Natural killer cell (primary cell): ENCODE results near the gene RBBP8NL. TPM values are rescaled to one million over a fixed set of nuclear protein-coding genes. Genes with fewer than 3 reads are reported as not detected.

Source experiments
- ATAC-seq, 3 donors: fragments of 150-1000 bp in 2 of 3; fragments of 200-7000 bp in 1 of 3; cut with Tn5 transposase; 1 replicate in 1 of 3; 2 replicates in 2 of 3; pipeline ENCODE4 v1.10.0; 2021; ENCODE audit warnings: mild to moderate bottlenecking in 2 of 3, moderate library complexity in 2 of 3
- DNase-seq, 2 donors: peaks; one replicate each; pipeline versions ENCODE4 v3.0.0 to v3.0.0-alpha.2; 2013 to 2021; ENCODE audit warnings: mixed read lengths in 1 of 2
- H3K27ac ChIP-seq: one replicate; pipeline ENCODE4 v1.5.1; 2013; ENCODE audit warnings: mild to moderate bottlenecking, low read length
- H3K27me3 ChIP-seq: one replicate; pipeline ENCODE4 v1.6.1; 2013; ENCODE audit warnings: low read length; ENCODE audit not compliant: control insufficient read depth, insufficient read depth
- H3K36me3 ChIP-seq: one replicate; pipeline ENCODE4 v1.6.1; 2013; ENCODE audit warnings: low read length; ENCODE audit not compliant: control insufficient read depth, insufficient read depth
- H3K4me1 ChIP-seq: one replicate; pipeline ENCODE4 v1.6.1; 2013; ENCODE audit warnings: low read length; ENCODE audit not compliant: control insufficient read depth, insufficient read depth
- H3K4me3 ChIP-seq: one replicate; pipeline ENCODE4 v1.5.1; 2013; ENCODE audit warnings: low read length
- H3K9me3 ChIP-seq: one replicate; pipeline ENCODE4 v1.6.1; 2013; ENCODE audit warnings: low read length; ENCODE audit not compliant: control insufficient read depth, insufficient read depth
- H3K27ac Mint-ChIP-seq, 2 donors: one replicate each; pipeline ENCODE4 v1.8.0; 2022; ENCODE audit warnings: mild to moderate bottlenecking in 2 of 2, mixed read lengths in 2 of 2, moderate library complexity in 1 of 2
- H3K27me3 Mint-ChIP-seq, 2 donors: one replicate each; pipeline ENCODE4 v1.8.0; 2022; ENCODE audit warnings: low read depth in 2 of 2, mixed read lengths in 2 of 2
- H3K36me3 Mint-ChIP-seq: one replicate; pipeline ENCODE4 v1.8.0; 2022; ENCODE audit warnings: mixed read lengths
- H3K4me1 Mint-ChIP-seq, 2 donors: one replicate each; pipeline ENCODE4 v1.8.0; 2022; ENCODE audit warnings: mixed read lengths in 2 of 2
- H3K4me3 Mint-ChIP-seq: one replicate; pipeline ENCODE4 v1.8.0; 2022; ENCODE audit warnings: mild to moderate bottlenecking, moderate library complexity, mixed read lengths
- H3K9me3 Mint-ChIP-seq, 2 donors: one replicate each; pipeline ENCODE4 v1.8.0; 2022; ENCODE audit warnings: mixed read lengths in 2 of 2
- CTCF ChIP-seq: fragments of 200-600 bp; IDR thresholded peaks from one replicate; pipeline ENCODE4 v1.8.0; 2022; ENCODE audit warnings: antibody characterized with exemption
- WGBS: methylation state at CpG from one replicate; pipeline ENCODE4 v1.1.7; 2013; ENCODE audit warnings: missing lambda C conversion rate; ENCODE audit not compliant: insufficient coverage; 5-methylcytosine and 5-hydroxymethylcytosine counted together
- intact Hi-C: fragments of 100-400 bp; cut with micrococcal nuclease; formaldehyde crosslinking; loops from one replicate; pipeline ENCODE4 v1.14.2; 2022
- total RNA-seq, 4 donors: library from RNA; stranded (reverse); fragments of 120-200 nt in 1 of 4; gene quantifications; one replicate each; pipeline versions ENCODE4 v1.2.3 to v1.2.4, GENCODE V29; 2013 to 2022

Gene RBBP8NL
- total RNA-seq, 3 donors from 2014 or later (not counting 1 experiment from before 2014, with no cell fraction given), result not detected

GRCh38 chr20:62458275-62459251 lies 31.2 kb upstream of the RBBP8NL start:
- no peaks in the 10 kb centered on the region for H3K4me1 ChIP-seq
- no peak overlapping the region for H3K27ac ChIP-seq
- no peak for ATAC-seq
- no peak for TF ChIP-seq CTCF
- WGBS, result 69% methylated on average over 41 of the region's 41 CpGs
- Mint-ChIP-seq H3K27ac (no peak overlapping the region), H3K27me3 (peaks cover 0 to 7% of the 10 kb centered on the region in 2 donors), H3K9me3 (no peaks in the 10 kb centered on the region), H3K4me1 (no peaks in the 10 kb centered on the region), H3K4me3 (no peak overlapping the region), H3K36me3 (no peaks in the 10 kb centered on the region)
- H3K4me3 ChIP-seq, result no peak overlapping the region
- no peak for DNase-seq
- H3K9me3 ChIP-seq, result no peaks in the 10 kb centered on the region
- intact Hi-C loops, result no loop called here
- no peaks in the 10 kb centered on the region for H3K36me3 ChIP-seq
- no peaks in the 10 kb centered on the region for H3K27me3 ChIP-seq

GRCh38 chr20:62457831-62458230 lies 30.5 kb upstream of the RBBP8NL start:
- Mint-ChIP-seq H3K4me3 (no peak overlapping the region), H3K27me3 (peaks cover 0 to 7% of the 10 kb centered on the region in 2 donors), H3K36me3 (no peaks in the 10 kb centered on the region), H3K27ac (no peak overlapping the region), H3K4me1 (no peaks in the 10 kb centered on the region), H3K9me3 (no peaks in the 10 kb centered on the region)
- H3K4me3 ChIP-seq, result no peak overlapping the region
- ATAC-seq, result no peak
- no peak overlapping the region for H3K27ac ChIP-seq
- 87% methylated on average over 20 of the region's 20 CpGs for WGBS
- H3K36me3 ChIP-seq, result no peaks in the 10 kb centered on the region
- DNase-seq, result no peak
- H3K27me3 ChIP-seq, result no peaks in the 10 kb centered on the region
- no peak for TF ChIP-seq CTCF
- H3K4me1 ChIP-seq, result no peaks in the 10 kb centered on the region
- H3K9me3 ChIP-seq, result no peaks in the 10 kb centered on the region
- intact Hi-C loops, result no loop called here

- H3K27ac Mint-ChIP-seq, result no peak overlapping the region
- Histone ChIP-seq H3K9me3 (no peaks in the 10 kb centered on the region), H3K4me1 (no peaks in the 10 kb centered on the region), H3K4me3 (no peak overlapping the region), H3K27ac (no peak overlapping the region), H3K36me3 (no peaks in the 10 kb centered on the region), H3K27me3 (no peaks in the 10 kb centered on the region)
- ATAC-seq (no peak), DNase-seq (no peak)
- H3K36me3 Mint-ChIP-seq, result no peaks in the 10 kb centered on the region
- H3K4me3 Mint-ChIP-seq, result no peak overlapping the region
- intact Hi-C loops, result no loop called here
- WGBS, result 89% methylated on average over 17 of the region's 17 CpGs
- no peaks in the 10 kb centered on the region for H3K4me1 Mint-ChIP-seq
- no peak for TF ChIP-seq CTCF
- H3K9me3 Mint-ChIP-seq, result no peaks in the 10 kb centered on the region
- peaks cover 0 to 7% of the 10 kb centered on the region in 2 donors for H3K27me3 Mint-ChIP-seq
These were observed 29.8 kb upstream of the RBBP8NL start for GRCh38 chr20:62457098-62457497.
